ENCODE data around the gene CCDC8.
"Not testable (repeated sequence)": the region's sequence is repeated elsewhere in the genome, so short reads cannot be mapped to it uniquely, and the experiment has no call there.

Gene CCDC8

GRCh38 chr19:46427518-46428045, 14.2 kb upstream of the CCDC8 start:
- no peak for DNase-seq

- no peak for DNase-seq
These were observed 13.3 kb upstream of the CCDC8 start for GRCh38 chr19:46426506-46427162.

- DNase-seq: no peak
These were observed 12.7 kb upstream of the CCDC8 start for GRCh38 chr19:46426035-46426505.

GRCh38 chr19:46423188-46423587, 9.8 kb upstream of the CCDC8 start:
- no peak for DNase-seq

- DNase-seq: no peak
These were observed 9.0 kb upstream of the CCDC8 start for GRCh38 chr19:46422344-46422743.

- no peak for DNase-seq
These were observed 6.7 kb upstream of the CCDC8 start for GRCh38 chr19:46420056-46420455.

- DNase-seq: not testable (repeated sequence)
These were observed 2.7 kb upstream of the CCDC8 start for GRCh38 chr19:46415804-46416709.

- DNase-seq: not testable (repeated sequence)
These were observed 1.5 kb upstream of the CCDC8 start for GRCh38 chr19:46414899-46415298.

GRCh38 chr19:46412650-46413261, 608 bp downstream of the CCDC8 start:
- no peak for DNase-seq

GRCh38 chr19:46411925-46412649, 1.3 kb downstream of the CCDC8 start:
- no peak for DNase-seq

GRCh38 chr19:46411088-46411924, 2.1 kb downstream of the CCDC8 start:
- no peak for DNase-seq

- no peak for DNase-seq
These were observed 2.9 kb downstream of the CCDC8 start for GRCh38 chr19:46410205-46411087.

- DNase-seq: no peak
These were observed 4.2 kb downstream of the CCDC8 start for GRCh38 chr19:46409191-46409590.

GRCh38 chr19:46408664-46409039, 4.7 kb downstream of the CCDC8 start:
- DNase-seq: no peak

- DNase-seq: no peak
These were observed 5.3 kb downstream of the CCDC8 start for GRCh38 chr19:46407856-46408663.

- no peak for DNase-seq
These were observed 6.4 kb downstream of the CCDC8 start for GRCh38 chr19:46406976-46407375.

- no peak for DNase-seq
These were observed 8.5 kb downstream of the CCDC8 start for GRCh38 chr19:46404753-46405468.

GRCh38 chr19:46404055-46404752, 9.2 kb downstream of the CCDC8 start:
- DNase-seq: no peak

All from CD4-positive, alpha-beta T cell treated with Interleukin-21 for 1 hour (primary cell).